DMS79 (cell line): ENCODE results near the gene SYNE3.

Experiments used
- DNase-seq: peaks from one replicate; lab custom pipeline; 2025; lab: John Stamatoyannopoulos, UW

Gene SYNE3

DNA sequence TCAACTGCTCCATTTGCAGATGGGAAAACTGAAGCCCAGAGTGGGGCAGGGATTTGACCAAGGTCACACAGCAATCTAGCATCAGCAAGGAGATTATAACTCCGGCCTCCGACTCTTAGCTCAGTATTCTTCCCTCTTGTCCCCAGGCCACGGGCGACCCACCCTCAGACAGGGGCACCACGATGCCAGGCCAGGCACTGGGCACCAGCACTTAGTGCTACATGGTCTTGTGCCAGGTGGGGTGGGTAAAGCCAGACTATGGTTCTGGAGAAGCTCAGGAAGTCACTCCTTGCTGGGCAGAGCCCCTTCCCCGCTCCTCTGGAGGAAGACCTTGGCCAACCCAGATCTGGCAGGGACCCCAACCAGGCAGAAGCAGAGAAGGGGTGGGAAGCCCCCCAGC, 41.5 kb downstream of the SYNE3 start:
- no peak for DNase-seq

DNA sequence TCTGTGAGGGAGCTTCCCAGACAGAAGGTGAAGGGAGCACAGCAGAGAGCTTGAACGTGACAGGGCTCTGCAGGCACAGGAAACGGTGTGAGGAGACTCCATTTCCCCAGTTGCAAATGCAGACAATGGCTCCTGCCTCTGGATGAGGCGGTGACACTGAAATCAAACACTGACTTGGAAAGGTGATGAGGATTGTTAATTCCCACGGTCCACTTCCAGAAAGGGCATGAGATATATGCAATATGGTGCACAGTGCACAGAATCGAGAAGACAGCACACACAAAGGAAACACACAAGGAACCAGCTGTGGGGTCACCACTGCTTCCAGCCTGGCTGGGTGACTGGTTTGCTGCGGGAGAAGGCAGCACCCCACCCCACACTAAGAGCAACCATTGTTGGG, 42.0 kb downstream of the SYNE3 start:
- no peak for DNase-seq

DNA sequence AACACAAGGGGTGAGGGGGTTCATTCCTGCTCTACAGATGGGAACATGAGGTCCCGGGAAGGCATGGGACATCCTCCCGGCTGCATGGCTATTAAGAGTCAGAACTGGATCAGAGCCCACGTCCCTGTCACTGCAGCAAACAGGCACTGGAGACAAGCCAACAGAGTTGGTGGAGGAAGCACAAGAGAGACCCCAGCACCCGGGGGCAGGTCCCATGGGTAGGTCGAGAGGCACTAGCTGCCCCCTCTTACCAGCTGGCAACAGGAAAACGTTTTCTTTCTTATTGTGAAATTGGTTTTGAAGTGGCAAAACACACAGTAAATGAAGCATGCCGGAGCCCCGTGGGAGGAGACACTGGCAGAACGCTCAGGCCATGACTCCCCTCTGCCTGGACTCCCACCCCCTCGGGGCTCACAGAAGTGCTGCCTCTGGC, 43.6 kb downstream of the SYNE3 start:
- DNase-seq: peak; percentile 43

DNA sequence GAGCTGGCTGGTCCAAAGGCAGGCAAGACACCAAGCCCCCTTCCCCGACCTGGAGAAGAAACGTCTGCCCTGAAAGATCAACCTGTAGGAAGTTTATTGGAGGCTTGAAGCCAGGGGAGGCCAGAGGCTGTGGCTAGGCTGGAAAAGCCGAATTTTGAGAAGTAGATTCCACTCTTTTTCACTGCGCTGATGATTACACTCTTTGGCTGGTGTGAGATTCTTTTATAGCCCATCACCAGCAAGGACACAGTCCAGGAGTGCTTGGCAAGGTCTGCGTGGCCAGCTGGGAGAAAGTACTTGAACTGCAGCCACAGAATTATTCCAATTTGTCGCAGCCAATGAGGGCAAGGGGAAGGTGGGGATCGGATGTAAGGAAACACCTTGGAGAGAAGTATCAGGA, 45.0 kb downstream of the SYNE3 start:
- no peak for DNase-seq

DNA sequence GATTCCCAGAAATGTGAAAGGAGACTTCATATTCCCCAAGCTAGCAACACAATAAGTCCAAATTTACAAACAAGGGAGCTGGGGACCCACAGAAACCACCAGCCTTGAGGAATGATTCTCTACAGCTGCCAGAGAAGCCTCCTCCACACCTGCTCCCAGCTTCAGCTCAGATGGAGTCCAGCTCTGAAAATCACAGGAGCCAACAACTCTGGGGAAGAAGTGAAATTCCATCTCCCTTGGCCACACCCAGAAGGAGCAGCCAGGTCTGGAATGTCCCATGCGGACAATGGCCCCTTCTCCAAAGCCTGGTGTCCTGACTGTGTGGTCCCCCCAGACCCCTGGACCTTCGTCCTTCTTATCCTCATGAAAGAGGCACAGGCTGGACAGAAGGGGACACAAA, 45.4 kb downstream of the SYNE3 start:
- no peak for DNase-seq

DNA sequence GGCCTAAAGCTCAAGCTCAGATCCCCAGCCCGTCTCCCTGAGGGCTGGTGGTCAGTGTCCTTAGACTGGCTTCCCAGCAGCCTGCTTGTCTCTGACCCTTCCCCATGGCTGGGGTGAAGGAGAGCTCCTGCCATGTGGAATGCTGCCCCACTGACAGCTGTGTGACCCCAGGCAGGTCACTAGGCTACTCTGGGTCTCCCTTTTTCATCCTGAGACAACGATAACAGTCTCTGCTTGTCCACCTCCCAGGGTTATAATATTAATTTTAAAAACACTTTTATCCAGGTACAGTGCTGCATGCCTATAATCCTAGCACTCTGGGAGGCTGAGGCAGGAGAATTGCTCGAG, 47.3 kb downstream of the SYNE3 start:
- no peak for DNase-seq

DNA sequence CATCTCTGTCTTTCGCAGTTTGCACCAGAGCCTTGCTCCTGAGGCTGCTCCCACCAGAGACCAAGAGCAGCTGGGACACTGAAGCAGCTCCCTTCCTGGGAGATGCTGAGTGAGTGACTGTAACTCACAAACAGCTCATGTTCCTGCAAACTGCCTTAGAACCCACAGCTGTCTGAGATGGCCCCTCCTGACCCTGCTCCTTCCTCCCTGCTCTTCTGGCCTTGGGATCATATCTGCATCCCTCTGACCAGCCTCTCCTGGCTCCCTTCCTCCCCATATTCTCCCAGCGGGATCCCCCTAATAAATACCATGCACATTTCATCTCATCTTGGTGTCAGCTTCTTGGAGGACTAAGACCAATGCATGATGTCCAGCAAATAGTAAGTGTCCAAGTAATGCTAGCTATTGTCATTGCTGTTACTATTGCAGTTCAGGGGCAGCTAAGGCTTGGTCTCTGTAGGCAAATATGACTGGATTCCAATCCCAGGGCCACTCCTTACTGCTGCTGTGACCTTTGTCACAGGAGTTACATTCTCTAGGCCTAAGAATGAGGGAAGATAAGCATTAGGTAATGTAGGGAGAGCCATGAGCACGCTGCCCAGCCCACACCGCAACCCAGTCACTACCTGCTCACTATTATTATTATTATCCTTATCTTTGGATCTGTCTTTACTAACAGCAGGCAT, 47.9 kb downstream of the SYNE3 start:
- no peak for DNase-seq

DNA sequence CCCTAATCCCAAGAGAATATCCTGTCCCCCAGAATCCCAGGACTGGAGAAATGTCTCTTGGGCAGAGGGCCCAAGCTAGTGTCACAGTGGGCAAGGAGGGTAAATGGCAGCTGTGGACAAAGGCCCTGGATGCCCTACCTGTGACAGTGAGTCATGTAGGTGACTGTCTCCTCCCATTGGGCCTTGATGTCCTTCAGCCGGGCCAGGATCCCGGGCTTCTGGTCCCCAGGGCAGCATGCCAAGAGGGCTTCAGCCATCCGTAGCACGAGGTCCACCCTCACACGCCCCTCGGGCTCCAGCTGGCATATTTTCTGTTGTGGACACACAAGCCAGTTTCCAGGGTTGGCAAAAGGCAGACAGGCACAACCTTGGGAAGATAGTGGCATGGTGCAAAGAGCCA, 48.8 kb downstream of the SYNE3 start:
- no peak for DNase-seq

DNA sequence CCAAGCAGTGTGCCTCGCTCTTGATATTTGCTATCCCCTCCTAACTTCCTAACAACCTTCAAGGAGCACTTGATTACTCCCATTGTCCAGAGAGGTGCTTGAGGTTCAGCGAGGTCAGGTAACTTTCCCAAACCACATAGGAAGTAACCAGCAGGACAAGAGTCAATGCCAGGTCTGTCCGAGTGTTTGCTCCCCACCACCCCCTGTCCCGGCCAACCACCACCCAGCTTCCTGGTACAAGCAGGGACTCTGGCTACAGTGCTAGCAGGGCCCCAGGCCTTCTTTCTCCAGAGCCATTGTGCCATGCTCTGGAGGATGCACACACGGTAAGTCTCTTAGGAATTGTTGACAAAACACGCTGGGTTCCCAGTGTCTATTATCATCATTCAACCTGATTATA, 49.2 kb downstream of the SYNE3 start:
- DNase-seq: no peak
